NCI-H128 (cell line): ENCODE measurements around the gene SLC34A3.
"Not testable (repeated sequence)": the region's sequence is repeated elsewhere in the genome, so short reads cannot be mapped to it uniquely, and the experiment has no call there.

Experiments used
- DNase-seq: peaks from one replicate; lab custom pipeline; 2025; ENCODE audit not compliant: unreplicated experiment; lab: John Stamatoyannopoulos, UW

Gene SLC34A3

DNA sequence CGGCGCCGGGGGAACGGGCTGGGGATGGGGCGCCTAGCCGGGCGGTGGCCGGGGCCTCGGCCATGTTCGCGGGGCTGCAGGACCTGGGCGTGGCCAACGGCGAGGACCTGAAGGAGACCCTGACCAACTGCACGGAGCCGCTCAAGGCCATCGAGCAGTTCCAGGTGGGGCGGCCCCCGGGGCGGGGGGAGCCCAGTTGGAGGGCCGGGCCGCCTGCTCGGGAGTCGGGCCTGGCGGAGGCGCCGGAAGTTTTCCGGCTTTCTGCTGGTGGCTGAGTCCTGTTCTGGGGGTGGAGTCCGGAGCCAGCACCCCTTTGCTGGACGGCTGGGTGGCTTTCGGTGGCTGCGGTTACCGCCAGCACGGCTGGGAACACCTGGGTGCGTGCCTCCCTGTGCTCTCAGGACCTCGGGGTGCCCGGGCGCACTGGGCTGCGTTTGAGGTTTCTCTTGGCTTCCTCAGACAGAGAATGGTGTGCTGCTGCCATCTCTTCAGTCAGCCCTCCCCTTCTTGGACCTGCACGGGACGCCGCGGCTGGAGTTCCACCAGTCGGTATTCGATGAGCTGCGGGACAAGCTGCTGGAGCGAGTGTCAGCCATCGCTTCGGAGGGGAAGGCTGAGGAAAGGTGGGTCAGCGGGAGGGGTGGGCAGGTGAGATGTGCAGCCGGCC, 24.9 kb downstream of the SLC34A3 start:
- no peak for DNase-seq

DNA sequence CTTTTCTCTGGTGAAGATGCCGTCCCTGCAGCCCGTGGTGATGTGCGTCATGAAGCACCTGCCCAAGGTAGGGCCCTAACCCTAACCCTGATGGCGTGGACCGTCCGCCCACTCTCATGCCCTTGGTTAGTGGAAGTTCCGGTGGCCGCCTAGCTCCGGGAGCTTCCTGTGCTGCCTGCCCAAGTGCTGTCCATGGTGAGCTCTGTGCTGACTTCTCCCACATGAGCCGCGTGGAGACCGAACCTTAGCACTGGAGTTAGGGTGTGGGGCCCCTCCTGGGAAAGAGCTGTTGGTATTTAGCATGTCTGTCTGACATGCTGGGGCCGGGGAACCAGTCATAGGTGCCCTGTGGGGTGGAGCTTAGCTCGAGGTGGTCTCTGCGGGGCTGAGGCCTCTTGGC, 25.7 kb downstream of the SLC34A3 start:
- DNase-seq: no peak

DNA sequence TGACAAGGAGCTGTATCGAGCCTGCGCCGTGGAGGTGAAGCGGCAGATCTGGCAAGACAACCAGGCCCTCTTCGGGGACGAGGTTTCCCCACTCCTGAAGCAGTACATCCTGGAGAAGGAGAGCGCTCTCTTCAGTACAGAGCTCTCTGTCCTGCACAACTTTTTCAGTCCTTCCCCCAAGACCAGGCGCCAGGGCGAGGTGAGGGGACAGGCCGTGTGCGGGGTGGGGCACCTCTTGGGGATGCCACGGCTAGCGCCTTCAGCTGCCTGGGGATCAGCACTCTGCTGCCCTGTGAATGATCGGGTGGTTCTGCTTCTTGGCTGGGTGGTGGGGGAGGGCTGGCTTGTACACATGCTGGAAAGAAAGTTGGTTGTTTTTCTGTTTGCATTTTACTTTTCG, 26.2 kb downstream of the SLC34A3 start:
- no peak for DNase-seq

DNA sequence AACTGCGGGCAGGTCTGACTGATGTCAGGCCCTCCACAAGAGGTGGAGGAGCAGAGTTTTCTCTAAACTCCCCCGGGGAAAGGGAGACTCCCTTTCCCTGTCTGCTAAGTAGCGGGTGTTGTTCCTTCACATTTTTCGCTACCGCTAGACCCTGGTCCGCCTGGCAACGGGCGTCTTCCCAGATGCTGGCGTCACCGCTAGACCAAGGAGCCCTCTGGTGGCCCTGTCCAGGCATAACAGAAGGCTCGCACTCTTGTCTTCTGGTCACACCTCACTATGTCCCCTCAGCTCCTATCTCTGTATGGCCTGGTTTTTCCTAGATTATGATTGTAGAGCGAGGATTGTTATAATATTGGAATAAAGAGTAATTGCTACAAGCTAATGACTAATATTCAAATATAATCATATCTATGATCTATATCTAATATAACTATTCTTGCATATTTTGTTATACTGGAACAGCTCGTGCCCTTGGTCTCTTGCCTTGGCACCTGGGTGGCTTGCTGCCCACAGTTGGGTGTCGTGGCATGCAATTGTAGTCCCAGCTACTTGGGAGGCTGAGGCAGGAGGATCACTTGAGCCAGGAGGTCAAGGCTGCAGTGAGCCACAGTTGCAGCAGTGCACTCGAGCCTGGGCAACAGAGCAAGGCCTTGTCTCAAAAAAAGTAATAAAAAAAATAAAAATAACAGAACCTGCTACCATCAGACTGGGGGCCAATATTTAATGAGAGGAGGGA, 31.6 kb downstream of the SLC34A3 start:
- DNase-seq: not testable (repeated sequence)

DNA sequence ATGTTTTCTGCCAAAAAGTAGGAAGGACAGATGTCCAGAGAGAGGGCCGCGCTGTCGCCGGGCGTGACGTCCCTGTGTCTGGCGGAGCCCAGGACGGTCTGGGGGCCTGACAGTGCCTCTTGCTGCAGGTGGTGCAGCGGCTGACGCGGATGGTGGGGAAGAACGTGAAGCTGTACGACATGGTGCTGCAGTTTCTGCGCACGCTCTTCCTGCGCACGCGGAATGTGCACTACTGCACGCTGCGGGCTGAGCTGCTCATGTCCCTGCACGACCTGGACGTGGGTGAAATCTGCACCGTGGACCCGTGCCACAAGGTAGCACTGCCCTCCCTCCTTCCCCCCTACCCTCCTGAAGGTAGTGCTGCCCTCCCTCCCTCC, 32.2 kb downstream of the SLC34A3 start:
- DNase-seq: no peak

DNA sequence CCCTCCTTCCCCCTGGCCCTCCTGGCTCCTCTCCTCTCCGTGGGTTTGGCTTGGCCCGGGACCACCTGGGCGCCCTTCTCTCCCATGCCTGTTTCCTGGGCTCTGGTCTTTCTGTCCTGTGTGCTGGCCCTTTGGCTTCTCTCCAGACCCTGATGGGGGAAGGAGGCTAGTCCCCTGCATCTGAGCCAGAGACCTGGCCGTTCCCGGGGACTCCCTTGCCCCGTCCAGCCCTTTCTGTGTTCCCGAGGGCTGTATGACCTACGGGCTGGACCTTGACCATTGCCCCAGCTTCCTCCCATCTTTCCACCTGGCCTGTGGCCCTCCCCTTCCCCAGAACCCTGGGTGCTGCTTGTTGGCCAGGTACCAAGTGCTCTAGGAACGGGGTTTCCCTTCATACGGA, 32.8 kb downstream of the SLC34A3 start:
- no peak for DNase-seq

DNA sequence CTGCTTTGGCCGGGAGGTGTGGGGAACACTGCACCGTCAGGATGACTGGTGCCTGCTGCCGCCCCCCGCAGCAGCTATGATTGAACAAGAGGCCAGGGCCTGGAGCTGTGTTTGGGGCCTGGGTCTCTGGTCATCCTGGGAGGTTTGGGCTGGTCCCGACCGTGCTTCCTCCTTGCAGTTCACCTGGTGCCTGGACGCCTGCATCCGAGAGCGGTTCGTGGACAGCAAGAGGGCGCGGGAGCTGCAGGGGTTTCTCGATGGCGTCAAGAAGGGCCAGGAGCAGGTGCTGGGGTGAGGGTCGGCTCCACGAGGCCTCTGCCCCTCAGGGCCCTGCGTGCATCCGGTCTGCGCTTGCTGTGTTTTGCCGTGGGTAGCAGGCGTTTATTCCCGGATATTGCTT, 33.4 kb downstream of the SLC34A3 start:
- DNase-seq: no peak

DNA sequence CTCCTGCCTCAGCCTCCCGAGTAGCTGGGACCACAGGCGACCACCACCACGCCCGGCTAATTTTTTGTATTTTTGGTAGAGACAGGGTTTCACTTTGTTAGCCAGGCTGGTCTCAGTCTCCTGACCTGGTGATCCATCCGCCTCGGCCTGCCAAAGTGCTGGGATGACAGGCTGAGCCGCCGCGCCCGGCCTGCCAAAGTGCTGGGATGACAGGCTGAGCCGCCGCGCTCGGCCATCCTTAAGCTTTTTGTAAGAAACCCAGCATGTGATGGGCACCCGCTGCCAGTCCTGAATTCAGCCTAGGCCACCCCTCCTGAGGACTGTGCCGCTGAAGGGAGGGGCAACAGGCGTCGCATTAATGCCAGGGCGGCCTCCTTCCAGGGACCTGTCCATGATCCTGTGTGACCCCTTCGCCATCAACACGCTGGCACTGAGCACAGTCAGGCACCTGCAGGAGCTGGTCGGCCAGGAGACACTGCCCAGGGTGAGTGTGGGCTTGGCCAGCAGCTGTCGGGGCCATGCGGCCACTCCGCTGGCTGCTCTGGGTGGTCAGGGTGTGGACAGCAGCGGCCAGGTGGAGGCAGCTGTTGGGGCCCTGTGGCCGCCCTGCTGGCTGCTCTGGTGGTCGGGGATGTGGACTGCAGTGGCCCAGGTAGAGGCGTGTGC, 34.9 kb downstream of the SLC34A3 start:
- DNase-seq: no peak

DNA sequence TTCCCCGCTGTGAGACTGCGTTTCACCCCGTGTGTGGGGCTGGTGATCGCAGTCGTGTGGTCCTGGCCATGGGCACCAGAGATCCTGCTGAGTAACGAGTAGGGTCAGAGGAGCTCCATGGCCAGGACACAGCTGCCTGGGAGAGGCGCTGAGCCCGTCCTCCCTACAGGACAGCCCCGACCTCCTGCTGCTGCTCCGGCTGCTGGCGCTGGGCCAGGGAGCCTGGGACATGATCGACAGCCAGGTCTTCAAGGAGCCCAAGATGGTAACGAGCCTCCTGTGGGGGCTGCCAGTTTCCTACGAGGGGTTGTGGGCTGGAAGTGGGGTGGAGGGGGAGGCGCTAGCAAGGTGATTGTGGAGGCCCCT, 35.4 kb downstream of the SLC34A3 start:
- no peak for DNase-seq

DNA sequence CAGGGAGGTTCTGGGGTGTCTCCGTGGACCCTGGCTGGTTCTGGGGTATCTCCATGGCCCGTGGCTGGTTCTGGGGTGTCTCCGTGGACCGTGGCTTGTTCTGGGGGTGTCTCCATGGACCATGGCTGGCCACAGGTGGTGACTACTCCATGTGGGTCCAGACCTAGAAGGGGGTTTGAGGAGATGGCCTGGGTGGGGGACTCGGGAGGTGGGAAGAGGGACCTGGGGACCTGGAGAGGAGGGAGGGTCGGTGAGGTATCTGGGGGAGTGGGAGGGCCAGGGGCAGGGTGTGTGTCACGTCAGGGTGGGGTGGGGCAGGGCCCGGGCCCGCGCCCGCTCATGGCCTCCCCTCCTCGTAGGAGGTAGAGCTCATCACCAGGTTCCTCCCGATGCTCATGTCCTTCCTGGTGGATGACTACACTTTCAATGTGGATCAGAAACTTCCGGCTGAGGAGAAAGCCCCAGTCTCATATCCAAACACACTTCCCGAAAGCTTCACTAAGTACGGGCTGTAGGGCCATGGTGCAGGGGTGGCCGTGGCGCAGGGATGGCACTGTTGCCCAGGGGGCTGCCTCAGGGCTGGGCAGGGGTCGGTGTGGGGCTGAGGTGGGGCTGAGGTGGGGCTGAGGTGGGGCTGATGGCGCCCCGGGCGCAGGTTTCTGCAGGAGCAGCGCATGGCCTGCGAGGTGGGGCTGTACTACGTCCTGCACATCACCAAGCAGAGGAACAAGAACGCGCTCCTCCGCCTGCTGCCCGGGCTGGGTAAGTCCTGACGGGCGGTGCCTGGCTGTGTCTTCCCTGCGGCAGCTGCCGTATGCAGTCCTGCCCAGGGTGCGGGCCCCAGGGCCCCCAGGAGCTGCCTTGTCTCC, 36.1 kb downstream of the SLC34A3 start:
- DNase-seq: no peak

DNA sequence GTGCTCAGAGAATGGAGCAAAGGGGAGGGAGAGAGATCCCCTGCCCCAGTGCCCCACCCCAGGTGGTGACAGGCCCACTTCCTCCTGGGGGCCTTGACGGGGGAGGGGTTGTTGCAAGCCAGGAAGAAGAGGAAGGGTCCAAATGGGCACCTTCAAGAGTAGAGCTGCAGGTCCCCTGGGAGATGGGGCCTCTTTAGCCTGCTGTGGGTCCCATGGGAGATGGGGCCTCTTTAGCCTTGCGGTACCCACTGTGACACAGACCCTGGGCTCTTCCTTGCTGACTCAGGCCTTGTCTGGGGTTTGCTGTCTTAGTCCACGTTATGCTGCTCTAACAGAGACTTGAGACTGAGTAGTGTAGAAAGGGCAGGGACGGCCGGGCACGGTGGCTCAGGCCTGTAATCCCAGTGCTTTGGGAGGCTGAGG, 37.2 kb downstream of the SLC34A3 start:
- DNase-seq: no peak

DNA sequence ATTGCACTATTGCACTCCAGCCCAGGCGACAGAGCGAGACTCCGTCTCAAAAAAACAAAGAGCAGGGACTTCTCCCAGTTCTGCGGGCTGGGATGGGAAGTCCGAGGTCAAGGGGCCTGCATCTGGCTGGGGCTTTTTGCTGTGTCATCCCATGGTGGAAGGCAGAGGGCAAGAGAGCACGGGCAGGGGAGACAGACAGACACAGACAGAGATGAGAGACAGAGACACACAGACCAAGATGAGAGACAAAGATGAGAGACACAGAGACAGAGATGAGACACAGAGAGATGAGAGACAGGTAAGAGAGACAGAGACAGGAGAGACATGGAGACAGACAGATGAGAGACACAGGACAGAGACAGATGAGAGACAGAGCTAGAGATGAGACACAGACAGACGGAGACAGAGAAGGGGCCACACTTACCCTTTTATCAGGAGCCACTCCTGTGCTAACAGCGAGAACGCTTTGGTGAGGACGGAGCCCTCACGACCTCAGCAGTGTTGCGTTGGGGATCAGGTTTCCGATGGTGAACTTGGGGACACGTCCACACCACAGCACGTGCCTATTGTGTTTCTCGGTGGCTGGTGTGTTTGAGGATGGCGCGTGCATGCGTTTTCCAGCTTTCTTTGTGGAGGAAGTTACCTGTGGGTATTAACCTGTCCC, 38.0 kb downstream of the SLC34A3 start:
- DNase-seq: no peak

DNA sequence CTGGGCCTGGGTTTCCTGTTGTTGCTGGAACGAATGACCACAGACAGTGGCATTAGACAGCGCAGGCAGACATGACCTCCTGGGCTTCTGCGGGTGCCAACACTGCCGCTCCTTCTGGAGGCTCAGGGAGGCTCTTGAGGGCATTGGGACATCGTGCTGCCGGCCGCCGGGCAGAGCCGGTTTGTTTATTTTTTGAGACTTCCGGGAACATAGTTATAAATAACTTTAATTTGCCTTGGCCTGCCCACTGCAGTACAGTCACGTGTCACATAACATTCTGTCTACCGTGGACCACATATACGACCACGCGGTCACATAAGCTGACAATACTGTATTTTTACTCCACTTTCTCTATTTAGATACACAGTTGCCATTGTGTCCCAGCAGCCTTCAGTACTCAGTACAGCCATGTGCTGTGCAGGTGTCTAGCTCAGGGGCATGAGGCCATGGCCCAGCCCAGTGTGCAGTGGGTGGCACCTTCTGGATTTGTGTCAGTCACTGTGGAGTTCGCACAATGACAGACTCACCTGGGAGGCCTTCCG, 38.6 kb downstream of the SLC34A3 start:
- no peak for DNase-seq

DNA sequence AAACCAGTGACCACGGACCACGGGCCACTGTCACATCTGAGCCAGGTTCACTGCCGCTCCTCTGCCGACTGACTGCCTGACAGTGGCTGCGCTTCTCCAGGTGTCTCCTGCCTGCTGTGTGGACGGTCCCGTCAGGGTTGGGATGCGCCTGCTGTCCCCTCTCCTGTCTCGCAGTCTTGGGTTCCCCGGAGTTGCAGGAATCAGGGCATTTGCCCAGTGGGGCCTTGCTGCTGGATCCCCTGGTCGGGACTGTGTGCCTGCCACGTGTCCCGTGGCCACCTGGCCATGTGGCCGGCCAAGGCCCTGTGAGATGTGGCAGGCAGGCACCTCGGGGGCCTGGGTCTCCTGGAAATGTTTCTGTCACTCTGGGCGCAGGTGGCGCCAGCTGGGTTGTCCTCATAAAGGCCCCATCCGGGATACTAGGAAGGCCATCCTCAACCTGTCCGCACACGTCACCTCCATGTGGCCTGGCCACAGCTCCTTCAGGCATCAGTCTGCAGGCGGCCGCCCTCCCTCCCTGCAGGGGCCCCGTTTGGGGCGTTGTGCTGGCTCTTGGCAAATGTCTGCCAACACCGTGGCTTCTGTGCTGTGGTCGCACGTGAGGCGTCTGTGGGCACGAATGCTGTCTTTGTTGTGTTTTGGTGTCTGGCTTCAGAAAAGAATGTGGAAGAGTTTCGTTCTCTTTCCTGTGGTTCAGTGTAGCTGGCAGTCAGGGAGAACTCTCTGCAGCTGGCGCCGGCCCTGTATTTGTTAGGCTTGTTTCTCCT, 40.4 kb downstream of the SLC34A3 start:
- no peak for DNase-seq

DNA sequence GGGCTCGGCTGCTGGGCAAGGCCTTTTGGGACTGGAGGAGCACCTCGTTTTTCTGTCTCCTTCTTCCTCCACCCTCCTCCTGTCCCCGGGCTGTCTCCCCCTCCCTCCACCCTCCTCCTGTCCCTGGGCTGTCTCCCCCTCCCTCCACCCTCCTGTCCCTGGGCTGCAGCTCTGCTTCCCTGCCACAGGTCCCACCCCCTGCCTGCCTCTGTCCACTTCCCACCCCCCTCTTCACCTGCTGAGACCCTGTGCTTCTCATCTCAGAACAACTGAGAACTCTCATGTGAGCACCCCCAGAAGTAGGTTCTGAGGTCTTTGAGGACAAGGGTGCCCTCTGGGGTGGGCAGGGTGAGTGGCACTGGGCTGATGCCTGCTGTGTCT, 41.0 kb downstream of the SLC34A3 start:
- DNase-seq: no peak

DNA sequence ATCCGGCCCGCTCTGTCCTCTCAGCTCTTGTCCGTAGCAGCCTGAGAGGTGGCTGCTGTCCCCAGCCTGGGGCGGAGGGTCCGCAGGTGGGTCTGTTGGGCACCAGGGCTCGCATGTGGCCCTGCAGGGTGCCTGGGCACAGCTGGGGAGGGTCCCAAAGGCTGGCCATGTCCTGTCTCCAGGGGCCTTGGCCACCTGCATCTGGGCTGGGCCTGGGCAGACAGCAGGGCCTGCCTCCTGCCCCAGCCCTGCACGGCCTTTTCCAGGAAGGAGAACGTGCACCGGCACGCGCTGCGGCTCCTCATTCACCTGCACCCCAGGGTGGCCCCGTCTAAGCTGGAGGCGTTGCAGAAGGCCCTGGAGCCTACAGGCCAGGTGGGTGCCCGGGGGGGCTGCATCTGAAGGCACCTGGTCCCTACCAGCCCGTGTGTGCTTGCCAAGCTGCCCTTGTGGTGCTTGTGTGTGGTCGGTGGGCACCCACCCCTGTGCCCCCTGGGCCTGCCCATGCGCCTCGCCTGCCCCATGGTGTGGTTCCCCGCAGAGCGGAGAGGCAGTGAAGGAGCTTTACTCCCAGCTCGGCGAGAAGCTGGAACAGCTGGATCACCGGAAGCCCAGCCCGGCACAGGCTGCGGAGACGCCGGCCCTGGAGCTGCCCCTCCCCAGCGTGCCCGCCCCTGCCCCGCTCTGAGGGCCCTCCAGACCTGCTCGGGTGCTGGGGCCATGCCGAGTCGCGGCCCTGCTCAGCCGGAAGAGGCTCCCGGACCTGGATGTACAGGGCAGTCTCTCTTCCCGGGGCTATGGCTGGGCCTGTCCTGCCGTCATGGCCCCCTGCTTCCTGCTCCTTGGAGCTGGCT, 41.8 kb downstream of the SLC34A3 start:
- no peak for DNase-seq

DNA sequence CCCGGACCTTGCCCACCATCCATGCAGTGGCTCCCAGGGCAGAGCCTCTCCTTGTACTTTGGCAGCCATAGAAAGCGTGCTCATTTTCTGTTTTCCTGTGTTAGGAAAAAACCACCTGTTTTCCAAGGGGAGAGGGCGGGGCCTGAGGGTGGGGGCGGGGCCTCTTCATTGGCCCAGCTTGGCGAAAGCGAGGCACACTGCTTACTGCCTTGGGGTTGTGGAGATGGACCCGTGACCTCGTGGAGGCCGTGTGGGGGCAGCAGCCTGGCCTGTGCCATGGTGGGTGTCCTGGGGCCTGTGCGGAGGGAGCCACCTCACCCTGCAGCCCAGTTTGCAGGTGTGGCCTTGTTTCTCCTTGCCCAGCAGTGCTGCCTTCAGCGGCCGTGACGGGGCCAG, 42.4 kb downstream of the SLC34A3 start:
- DNase-seq: no peak

DNA sequence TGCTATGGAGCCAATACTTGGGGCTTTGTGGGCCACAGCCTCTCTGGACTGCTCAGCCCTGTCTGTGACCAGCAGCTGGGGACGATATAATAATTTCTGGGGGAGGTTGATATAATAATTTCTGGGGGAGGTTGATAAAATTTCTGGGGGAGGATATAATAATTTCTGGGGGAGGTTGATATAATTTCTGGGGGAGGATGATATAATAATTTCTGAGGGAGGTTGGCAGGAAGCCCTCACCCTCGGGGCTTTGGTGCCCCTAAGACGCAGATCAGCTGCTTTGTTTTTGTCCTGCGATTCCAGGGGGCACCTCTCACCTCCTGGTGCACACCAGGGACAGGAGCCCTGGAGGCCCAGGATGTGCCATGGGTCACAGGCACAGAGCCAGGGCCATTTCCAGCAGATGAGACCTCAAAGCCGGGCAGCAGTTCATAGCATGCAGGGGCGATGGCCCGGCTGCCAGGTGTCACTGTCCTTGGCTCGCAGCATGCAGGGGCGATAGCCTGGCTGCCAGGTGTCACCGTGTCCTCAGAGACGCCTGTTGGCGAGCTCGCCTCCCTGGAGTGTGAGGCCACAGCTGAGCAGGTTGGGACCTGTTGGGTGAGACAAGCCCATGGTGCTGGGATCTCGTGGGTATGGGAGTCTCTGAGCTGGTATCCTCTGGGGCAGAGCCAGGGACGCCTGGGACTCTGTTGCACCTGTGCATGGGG, 43.1 kb downstream of the SLC34A3 start:
- DNase-seq: no peak
